Stimulated activated CD8-positive, alpha-beta memory T cell treated with anti-CD3 and anti-CD28 coated beads, Interleukin-4, amount 100 ng/mL, for 4 hours (primary cell): ENCODE data around the gene KLHL13.
"Not testable (repeated sequence)": the region's sequence is repeated elsewhere in the genome, so short reads cannot be mapped to it uniquely, and the experiment has no call there.

Source experiments
- DNase-seq, 2 donors: peaks; one replicate each; pipeline ENCODE4 v3.0.0-alpha.2; 2020; ENCODE audit warnings: low read depth in 2 of 2, low spot score in 1 of 2

Gene KLHL13

DNA sequence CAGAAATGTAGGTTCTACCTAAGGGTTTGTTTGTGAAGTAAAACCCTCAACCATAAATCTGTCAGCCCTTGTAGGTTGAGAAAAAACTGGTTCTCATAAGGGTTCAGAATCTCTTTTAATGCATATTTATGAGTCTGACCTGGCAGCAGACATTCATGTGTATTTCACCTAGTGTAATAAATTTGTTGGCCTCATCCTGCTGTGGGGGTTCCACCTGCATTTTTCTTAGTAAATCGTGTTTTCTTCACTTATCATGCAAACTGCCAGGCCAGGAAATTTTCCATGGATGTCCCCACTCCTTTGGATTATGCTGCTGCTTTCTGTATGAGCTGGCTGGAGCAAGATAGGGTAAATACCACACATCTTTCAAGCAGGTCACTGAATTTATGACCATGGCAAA is 42.4 kb downstream of the KLHL13 start:
- no peak for DNase-seq

DNA sequence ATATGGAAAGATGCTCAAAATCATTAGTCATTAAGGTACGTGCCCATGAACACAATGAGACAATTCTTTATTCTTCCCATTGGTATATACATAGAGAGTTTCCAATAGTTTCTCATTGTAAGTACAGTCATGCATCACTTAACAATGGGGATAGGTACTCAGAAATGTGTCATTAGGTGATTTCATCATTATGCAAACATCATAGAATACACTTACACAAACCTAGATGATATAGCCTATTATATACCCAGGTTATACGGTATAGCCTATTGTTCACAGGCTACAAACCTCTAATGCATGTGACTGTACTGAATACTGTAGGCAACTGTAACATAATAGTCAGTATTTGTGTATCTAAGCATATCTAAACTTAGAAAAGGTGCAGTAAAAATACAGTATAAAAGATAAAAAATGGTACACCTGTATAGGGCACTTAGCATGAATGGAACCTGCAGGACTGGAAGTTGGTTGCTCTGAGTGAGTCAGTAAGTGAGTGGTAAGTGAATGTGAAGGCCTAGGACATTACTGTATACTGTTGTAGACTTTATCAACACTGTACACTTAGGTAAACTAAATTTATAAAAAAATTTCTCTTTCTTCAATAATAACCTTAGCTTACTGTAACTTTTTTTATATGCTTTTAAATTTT is 49.6 kb downstream of the KLHL13 start:
- DNase-seq, result no peak

DNA sequence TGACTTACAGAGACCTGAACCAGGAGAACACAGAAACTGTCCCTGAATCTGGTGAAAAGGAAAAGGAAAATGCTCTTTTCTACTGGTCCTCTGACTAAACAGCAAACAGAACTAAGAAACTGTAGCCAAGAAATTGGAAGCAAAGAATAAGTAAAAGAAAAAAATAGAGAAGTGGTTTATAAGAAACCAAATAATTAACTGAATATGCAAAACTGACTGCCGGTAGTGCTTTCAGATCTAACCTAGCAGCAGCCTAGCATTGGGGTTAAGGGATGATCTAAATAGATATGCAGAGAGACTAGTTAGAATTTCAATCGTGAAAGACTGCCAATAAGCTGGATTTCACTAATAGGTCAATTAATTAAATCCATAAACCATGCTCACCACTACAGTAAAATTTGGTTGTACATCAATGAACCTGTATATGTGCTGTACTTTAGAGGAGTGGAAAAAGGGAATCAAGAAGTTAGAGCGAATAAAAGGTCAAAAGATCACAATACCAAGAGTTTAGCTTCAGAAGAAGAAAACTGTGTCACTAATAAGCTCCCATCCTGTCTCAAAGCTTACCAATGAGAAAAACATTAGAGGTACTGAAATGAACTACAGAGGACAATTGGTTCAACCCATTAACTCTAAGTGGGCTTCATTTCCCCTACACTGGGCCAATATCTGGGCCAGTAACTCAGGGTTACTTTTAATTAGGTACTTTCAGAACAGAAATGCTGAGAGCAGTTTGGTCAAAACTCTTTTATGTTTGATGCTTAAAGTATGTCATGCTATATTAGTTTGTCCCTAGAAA is 53.6 kb downstream of the KLHL13 start:
- no peak for DNase-seq

- no peak for DNase-seq
Observed at GRCh38 chrX:118062048-118062789, 54.4 kb downstream of the KLHL13 start.

- DNase-seq, result no peak
Observed at GRCh38 chrX:118058924-118059323, 57.7 kb downstream of the KLHL13 start.

DNA sequence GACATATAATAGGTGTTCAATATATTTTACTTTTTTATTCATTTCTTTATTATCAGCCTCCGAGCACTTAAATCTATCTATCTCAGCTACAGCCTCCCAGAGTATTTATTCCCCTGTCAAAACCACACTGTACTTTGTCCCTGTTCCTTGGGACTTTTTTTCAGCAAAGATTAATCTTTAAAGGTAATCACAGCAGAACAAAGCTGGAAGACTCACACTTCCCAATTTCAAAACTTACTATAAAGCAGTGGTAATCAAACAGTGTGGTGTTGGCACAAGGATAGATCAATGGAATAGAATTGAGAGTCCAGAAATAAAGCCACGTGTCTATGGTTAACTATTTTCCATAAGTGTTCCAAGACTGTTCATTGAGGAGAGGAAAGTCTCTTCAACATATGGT is 59.7 kb downstream of the KLHL13 start:
- DNase-seq, result no peak

GRCh38 chrX:118049713-118050112 is 66.9 kb downstream of the KLHL13 start:
- DNase-seq, result no peak

GRCh38 chrX:118047446-118048186 is 69.0 kb downstream of the KLHL13 start:
- DNase-seq, result no peak

DNA sequence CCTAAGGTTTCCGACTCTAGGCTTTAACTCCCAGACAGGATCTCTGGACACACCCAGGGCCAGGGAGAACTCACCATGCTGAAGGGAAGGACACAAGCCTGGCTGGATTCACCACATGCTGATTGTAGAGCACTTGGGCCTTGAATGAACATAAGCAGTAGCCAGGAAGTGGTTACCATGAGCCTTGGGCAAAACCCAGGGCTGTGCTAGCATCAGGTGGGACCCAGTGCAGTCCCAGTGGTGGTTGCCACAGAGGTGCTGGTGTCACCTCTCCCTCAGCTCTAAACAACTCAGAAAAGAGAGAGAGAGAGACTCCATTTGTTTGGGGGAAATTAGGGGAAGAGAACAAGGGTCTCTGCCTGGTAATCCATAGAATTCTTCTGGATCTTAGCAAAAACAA is 77.0 kb downstream of the KLHL13 start:
- DNase-seq, result no peak

GRCh38 chrX:118038614-118039365 is 77.8 kb downstream of the KLHL13 start:
- no peak for DNase-seq

DNA sequence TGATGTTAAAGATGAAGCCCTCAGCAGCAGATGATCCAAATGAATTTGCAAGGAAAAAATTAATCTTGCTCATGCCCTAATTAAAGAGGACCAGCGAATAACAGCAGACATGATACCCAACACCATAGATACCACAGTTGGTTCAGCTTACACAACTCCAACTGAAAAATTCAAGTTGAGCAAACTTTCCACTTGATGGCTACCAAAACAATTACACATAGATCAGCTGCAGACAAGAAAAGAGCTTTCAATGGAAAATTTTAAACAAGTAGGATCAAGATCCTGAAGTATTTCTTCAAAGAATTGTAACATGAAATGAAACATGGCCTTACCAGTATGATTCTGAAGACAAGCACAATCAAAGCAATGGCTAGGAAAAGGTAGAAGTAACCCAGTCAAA is 90.0 kb downstream of the KLHL13 start:
- DNase-seq, result no peak

DNA sequence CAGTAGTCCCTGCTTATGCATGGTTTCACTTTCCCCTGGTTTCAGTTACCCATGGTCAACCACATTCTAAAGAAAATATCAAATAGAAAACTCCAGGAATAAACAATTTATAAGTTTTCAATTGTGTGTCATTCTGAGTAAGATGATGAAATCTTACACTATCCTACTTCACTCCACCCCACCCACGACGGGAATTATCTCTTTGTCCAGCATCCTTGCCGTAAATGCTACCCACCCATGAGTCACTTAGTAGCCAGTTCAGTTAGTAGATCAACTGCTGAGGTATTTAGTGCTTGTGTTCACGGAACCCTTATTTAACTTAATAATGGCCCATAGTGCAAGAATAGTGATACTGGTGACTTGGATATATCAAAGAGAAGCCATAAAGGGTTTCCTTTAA is 91.4 kb downstream of the KLHL13 start:
- DNase-seq, result no peak

DNA sequence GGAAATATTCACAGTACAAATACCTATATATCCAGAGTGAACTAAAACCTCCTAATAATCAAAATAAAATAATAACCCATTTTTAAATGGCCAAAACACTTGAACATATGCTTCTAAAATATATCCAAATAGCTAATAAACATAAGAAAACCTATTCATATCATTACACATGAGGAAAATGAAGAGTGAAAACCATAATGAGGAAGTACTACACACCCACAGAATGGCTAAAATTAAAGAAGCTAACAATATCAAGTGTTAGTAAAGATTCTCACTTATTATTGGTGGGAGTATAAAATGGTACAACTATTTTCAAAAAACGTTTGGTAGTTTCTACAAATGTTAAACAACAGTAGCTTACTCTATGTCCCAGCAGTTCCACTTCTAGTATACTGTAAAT is 92.1 kb downstream of the KLHL13 start:
- DNase-seq, result no peak

DNA sequence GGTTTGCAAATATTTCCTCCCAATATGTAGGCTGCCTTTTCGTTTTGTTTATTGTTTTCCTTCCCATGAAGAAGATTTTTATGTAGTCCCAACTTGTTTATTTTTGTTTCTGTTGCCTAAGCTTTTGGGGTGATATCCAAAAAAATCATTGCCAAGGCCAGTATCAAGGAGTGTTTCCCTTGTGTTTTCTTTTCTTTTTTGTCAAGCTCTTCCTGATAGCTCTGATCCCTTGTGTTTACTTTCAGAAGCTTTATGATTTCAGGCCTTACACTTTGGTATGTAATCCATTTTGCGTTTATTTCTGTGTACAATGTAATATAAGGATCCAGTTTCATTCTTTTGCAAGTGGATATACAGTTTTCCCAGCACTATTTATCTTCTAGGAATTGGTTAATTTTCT is 93.9 kb downstream of the KLHL13 start:
- DNase-seq, result no peak

GRCh38 chrX:118016422-118016821 is 100.2 kb downstream of the KLHL13 start:
- no peak for DNase-seq

- not testable (repeated sequence) for DNase-seq
Observed at GRCh38 chrX:118002417-118002816, 114.2 kb downstream of the KLHL13 start.

DNA sequence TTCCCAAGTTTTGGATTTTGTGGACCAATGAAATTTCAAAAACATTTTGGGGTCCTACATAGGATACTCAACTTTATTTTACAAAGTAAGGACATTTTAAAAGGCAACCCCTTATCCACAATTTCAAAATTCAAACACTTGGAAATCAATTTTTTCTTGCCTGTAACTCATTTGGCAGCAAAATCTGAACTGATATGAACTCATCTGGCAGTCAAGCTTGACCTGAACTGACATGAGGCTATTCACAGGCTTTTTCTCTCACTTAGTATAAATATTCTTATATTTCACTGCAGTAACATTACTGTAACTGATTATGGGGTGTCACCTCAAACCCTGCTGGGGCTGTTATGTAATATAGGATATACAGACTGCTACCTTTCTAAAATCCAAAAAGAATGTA is 116.1 kb downstream of the KLHL13 start:
- no peak for DNase-seq

DNA sequence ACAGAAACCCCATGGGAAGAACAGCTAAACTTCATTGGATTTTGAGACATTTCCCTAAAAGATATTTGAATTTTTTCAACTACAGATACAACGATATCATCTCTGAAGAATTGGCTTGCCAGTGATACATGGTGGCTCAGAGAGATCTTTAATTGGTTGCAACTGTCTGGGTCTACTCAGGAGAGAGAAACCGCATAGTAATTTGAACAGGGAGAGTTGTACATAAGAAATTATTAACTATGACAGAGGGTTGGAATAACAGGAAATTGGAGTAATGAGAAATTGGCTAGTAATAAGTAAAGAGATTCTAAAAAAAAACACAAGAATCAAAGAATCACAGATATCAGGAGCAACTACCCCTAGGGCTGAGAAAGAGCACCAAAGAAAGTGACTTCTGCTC is 118.4 kb downstream of the KLHL13 start:
- DNase-seq, result no peak

DNA sequence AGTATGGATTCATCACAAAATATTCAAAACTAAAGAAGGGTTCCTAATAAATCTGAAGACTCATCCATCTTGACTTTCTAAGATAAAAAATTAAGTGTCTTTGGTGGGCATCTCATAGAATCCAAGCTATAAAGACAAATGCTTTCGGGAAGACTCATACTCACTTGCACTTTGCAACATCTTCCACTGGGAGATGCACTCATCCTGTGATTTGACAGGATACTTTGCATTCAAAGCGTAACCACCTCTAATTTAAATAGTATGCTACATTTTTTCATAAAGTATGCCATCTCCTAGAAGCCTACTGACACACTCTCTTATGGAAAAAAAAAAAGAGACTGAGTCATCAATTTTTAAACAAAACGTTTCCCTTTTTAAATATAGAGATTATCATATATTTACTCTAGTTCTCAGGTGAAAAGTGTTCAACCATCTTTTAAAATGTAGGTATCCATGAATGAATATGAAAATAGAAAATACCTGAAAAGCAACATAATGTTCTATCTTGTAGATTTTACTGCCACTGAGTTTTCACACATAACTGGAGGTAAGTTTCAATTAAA is 119.6 kb downstream of the KLHL13 start:
- DNase-seq, result no peak

GRCh38 chrX:117996408-117996807 is 120.2 kb downstream of the KLHL13 start:
- DNase-seq, result no peak
